Activated CD8-positive, alpha-beta T cell treated with anti-CD3 and anti-CD28 coated beads for 36 hours (primary cell): ENCODE results near the gene E2F1. TPM values are rescaled to one million over a fixed set of nuclear protein-coding genes. Genes with fewer than 3 reads are reported as not detected.

Experiments used
- ATAC-seq: fragments of 200-7000 bp; cut with Tn5 transposase; one replicate; pipeline ENCODE4 v1.10.0; 2021; ENCODE audit warnings: mild to moderate bottlenecking, moderate library complexity
- CTCF ChIA-PET: fragments of 350-600 bp; sonication (Branson Sonifier 250); formaldehyde crosslinking; loops from one replicate; lab custom pipeline; 2021; ENCODE audit warnings: antibody characterized with exemption; lab: Charles Lee
- POLR2A ChIA-PET: fragments of 350-600 bp; sonication (Branson Sonifier 250); formaldehyde crosslinking; loops from one replicate; lab custom pipeline; 2021; ENCODE audit warnings: antibody characterized with exemption; lab: Charles Lee
- DNase-seq: peaks from one replicate; pipeline ENCODE4 v3.0.0-alpha.2; 2020
- H3K27ac Mint-ChIP-seq: one replicate; pipeline ENCODE4 v1.8.0; 2021; ENCODE audit warnings: mild to moderate bottlenecking, mixed read lengths
- H3K27me3 Mint-ChIP-seq: one replicate; pipeline ENCODE4 v1.8.0; 2021; ENCODE audit warnings: mixed read lengths
- H3K36me3 Mint-ChIP-seq: one replicate; pipeline ENCODE4 v1.8.0; 2021; ENCODE audit warnings: low read depth, mixed read lengths
- H3K4me1 Mint-ChIP-seq: one replicate; pipeline ENCODE4 v1.8.0; 2021; ENCODE audit warnings: low read depth, mixed read lengths
- H3K4me3 Mint-ChIP-seq: one replicate; pipeline ENCODE4 v1.8.0; 2021; ENCODE audit warnings: mild to moderate bottlenecking, moderate library complexity, mixed read lengths
- H3K9me3 Mint-ChIP-seq: one replicate; pipeline ENCODE4 v1.8.0; 2021; ENCODE audit warnings: mixed read lengths
- intact Hi-C: fragments of 100-400 bp; cut with micrococcal nuclease; formaldehyde crosslinking; loops from one replicate; pipeline ENCODE4 v1.10.0; 2022
- total RNA-seq, 2 experiments: library from RNA; stranded (reverse); gene quantifications; one replicate each; pipeline ENCODE4 v1.2.3, GENCODE V29; 2021
- TF ChIP-seq, protein P1 (sequence below): fragments of 200-600 bp; IDR thresholded peaks from one replicate; pipeline ENCODE4 v1.8.0; 2022; ENCODE audit warnings: antibody characterized with exemption, mild to moderate bottlenecking

The E2F1 gene
- total RNA-seq, 2 experiments from 2014 or later, result 71.2 to 72.0 TPM

DNA sequence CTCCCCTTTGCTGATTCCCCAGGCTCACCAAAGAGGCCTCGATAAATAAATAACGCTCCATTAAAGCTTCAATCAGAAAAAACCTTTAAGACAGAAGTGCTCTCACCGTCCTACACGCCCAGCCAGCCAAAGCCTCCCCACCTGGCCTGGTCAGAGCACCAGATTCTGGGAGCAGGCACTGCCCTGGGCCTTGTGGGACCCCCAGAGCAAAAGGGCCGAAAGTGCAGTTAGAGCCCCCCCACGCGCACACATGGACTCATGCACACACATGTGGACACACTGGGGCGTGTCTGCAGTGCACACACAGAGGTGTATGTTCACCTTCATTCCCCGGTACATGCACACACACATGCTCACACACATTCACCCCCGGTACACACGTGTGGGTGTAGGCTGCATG is 10.1 kb downstream of the E2F1 start:
- no peak overlapping the region for H3K27ac Mint-ChIP-seq
- POLR2A ChIA-PET, result interaction anchor here (0.7 to 15.4 kb wide), 5 partner anchors 4 to 47 kb away, joined by 3 to 262 read pairs (median 3); partner anchors contain the start of genes ACTL10, C20orf144 and NECAB3
- CTCF ChIA-PET, result no interaction called here

DNA sequence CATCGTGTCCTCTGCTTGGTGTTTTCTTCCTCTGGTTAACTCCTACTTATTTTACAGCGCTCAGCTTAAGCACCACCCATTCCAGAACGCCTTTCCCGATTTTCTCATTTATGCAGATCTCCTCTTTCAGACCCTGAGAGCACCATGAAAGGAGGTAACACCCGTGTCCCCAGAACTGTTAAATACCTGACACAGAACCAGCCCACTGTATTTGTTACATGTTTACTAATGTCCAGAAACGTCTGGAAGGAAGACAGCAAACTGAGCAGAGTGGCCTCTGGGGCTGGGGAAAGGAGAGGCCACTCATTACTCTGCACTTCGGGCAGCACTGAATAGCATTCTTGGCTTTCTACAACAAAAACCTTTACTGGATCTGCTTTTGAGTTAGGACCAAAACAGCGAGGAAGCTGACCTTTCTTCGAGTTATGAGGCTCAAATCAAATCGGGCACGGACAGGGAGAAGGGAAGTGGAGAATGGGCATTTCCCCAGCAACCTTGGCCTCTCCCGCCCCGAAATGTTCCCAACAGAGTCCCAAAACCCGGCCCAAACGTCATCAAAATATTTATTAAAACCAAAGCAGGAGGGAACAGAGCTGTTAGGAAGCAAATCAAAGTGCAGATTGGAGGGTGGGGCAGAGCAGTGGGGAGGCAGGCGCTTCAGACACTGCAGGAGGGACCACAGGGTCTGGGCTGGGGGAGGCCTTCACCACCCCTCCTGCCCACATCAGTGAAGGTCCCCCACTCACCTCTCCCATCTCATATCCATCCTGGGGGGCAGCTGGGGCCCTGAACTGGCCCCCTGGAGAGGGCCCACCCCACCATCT is 10.8 kb downstream of the E2F1 start:
- Mint-ChIP-seq H3K9me3 (no peaks in the 10 kb centered on the region), H3K4me1 (peaks cover 40% of the 10 kb centered on the region), H3K27ac (peak overlapping the region; percentile 11), H3K27me3 (no peaks in the 10 kb centered on the region), H3K36me3 (peaks cover 37% of the 10 kb centered on the region), H3K4me3 (peak overlapping the region; percentile 54)
- TF ChIP-seq, protein P1, sequence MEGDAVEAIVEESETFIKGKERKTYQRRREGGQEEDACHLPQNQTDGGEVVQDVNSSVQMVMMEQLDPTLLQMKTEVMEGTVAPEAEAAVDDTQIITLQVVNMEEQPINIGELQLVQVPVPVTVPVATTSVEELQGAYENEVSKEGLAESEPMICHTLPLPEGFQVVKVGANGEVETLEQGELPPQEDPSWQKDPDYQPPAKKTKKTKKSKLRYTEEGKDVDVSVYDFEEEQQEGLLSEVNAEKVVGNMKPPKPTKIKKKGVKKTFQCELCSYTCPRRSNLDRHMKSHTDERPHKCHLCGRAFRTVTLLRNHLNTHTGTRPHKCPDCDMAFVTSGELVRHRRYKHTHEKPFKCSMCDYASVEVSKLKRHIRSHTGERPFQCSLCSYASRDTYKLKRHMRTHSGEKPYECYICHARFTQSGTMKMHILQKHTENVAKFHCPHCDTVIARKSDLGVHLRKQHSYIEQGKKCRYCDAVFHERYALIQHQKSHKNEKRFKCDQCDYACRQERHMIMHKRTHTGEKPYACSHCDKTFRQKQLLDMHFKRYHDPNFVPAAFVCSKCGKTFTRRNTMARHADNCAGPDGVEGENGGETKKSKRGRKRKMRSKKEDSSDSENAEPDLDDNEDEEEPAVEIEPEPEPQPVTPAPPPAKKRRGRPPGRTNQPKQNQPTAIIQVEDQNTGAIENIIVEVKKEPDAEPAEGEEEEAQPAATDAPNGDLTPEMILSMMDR, result no peak
- ATAC-seq (no peak), DNase-seq (no peak)
- intact Hi-C loops, result no loop called here
- POLR2A ChIA-PET, result interaction anchor here (0.8 to 15.4 kb wide), 4 partner anchors 4 to 19 kb away, joined by 3 to 262 read pairs (median 132); partner anchors contain the start of genes ACTL10, C20orf144 and NECAB3
- CTCF ChIA-PET, result interaction anchor here (0.8 to 1.4 kb wide), 2 partner anchors 8 to 203 kb away, joined by 3 to 4 read pairs; partner anchors contain the start of gene ACTL10

More for the DNA sequence above, 10.1 kb downstream of the E2F1 start:
- TF ChIP-seq, protein P1, result no peak
- ATAC-seq (no peak), DNase-seq (no peak)
- intact Hi-C loops, result no loop called here
- H3K9me3 Mint-ChIP-seq, result no peaks in the 10 kb centered on the region
- H3K4me1 Mint-ChIP-seq, result peaks cover 47% of the 10 kb centered on the region
- H3K27me3 Mint-ChIP-seq, result no peaks in the 10 kb centered on the region
- H3K36me3 Mint-ChIP-seq, result peaks cover 43% of the 10 kb centered on the region
- H3K4me3 Mint-ChIP-seq, result no peak overlapping the region

DNA sequence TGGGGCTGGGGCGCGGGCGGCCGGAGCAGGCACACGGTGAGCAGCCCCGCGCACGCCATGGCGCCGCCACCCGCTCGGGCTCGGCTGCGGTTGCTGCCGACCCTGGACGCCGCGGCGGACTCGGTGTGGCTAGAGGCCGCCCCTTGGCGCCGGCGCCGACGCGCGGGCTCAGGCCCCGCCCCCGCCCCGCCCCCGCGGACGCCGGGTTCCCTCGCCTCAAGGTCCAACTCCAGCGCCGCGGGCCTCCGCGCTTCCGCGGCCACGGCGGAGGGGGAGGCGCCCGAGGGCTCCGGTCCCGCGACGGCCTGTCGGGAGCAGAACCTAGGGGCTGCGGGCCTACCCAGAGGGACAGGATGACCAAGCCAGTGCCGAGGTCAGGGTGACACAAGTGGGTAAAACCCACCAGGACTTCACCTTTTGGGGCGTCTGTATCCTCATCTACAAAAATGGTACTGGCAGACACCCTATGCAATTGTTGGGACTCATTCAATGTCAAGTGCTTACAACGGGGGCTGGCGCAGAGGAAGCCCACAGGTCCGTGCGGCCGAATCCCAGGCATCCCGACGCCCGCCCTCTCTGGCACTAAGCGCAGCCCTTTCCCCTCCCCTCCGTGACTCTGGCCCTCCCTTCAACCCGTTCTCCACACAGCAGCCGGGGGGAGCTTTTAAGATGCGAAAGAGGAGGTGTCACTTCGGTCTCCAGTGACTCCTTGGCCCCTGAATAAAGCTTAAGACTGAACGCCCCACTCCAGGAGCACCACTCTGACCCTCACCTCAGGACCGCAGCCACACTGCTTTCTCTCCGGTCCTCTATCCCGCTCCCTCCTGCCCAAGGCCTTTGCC is 11.7 kb downstream of the E2F1 start, which contains the start of gene NECAB3:
NECAB3 (minus strand) TSS at position 135 of the 842 bp plus-strand sequence; CDS start at position 59, 76 bp downstream.
- intact Hi-C loops, result no loop called here
- ChIA-PET CTCF (interaction anchor here (0.8 to 1.4 kb wide), 2 partner anchors 7 to 202 kb away, joined by 3 to 4 read pairs; partner anchors contain the start of gene ACTL10), POLR2A (interaction anchor here (1.0 to 15.4 kb wide), 3 partner anchors 5 to 15 kb away, joined by 3 to 262 read pairs (median 262); partner anchors contain the start of genes ACTL10, C20orf144 and NECAB3)
- H3K4me3 Mint-ChIP-seq, result peak within 1 kb of the TSS; percentile 83
- DNase-seq, result peak; percentile 68
- peak; percentile 78 for ATAC-seq
- TF ChIP-seq, protein P1, result no peak
- H3K27me3 Mint-ChIP-seq, result no peaks in the 10 kb centered on the region
- H3K4me1 Mint-ChIP-seq, result peaks cover 31% of the 10 kb centered on the region
- H3K9me3 Mint-ChIP-seq, result no peaks in the 10 kb centered on the region
- peak within 1 kb of the TSS; percentile 78 for H3K27ac Mint-ChIP-seq
- H3K36me3 Mint-ChIP-seq, result peaks cover 30% of the 10 kb centered on the region

DNA sequence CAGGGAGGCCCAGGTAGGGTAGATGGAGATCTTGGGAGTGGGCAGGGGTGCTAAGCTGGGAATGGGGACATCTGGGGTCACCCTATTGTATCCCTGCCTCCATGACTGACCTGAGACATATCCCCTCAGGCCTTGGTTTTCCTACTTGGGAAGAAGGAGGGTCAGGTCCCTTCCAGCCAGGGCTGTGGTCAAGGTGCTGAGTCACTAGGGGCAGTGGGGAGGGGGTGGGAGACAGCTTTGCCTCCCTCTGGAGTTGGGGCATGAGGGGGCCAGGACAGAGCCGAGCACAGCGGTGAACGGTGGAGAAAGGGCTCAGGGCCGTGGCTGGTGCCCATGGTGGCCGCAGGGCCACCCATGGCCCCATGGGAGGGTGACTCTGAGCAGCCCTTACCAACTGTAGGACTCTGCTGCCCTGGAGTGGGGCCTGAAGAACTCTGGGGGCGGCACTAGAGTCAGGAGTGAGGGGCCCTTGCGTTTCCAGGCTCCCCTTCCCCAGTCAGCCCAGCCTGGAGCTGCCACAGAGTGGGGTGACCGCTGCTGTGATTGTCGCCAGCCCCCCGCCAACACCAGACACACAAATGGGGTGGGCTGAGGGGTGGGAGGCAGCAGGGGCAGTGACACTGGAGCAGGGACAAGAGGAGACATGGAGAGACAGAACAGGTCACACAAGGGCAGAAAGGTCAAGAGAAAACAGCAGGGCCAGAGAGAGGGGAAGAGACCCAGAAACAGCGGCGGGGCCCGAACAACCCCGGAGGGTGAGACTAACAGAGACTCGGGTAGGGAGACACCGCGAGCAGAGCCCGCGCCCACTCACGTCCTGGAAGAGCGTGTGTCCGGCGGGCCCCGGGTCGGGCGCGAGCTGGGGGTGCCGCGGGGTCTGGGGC is 12.5 kb downstream of the E2F1 start:
- H3K27ac Mint-ChIP-seq, result peak overlapping the region; percentile 78
- POLR2A ChIA-PET, result interaction anchor here (1.0 to 15.4 kb wide), 5 partner anchors 5 to 230 kb away, joined by 3 to 262 read pairs (median 8); partner anchors contain the start of genes ACTL10, C20orf144, NECAB3 and SNTA1
- peaks cover 26% of the 10 kb centered on the region for H3K4me1 Mint-ChIP-seq
- ATAC-seq (peak; percentile 63), DNase-seq (peak; percentile 56)
- peak overlapping the region; percentile 83 for H3K4me3 Mint-ChIP-seq
- H3K9me3 Mint-ChIP-seq, result no peaks in the 10 kb centered on the region
- intact Hi-C loops, result no loop called here
- H3K27me3 Mint-ChIP-seq, result no peaks in the 10 kb centered on the region
- H3K36me3 Mint-ChIP-seq, result peaks cover 24% of the 10 kb centered on the region
- CTCF ChIA-PET, result no interaction called here
- TF ChIP-seq, protein P1, result no peak
